HEK293 (cell line): ENCODE data around the gene LRRC23.

Source experiments
- BCL11B ChIP-seq: fragments of 450-650 bp; formaldehyde crosslinking; IDR thresholded peaks from 2 replicates; pipeline ENCODE4 v1.5.1; 2016; ENCODE audit warnings: low read depth, missing biosample characterization, missing genetic modification characterization
- EGR2 ChIP-seq: fragments of 450-650 bp; formaldehyde crosslinking; IDR thresholded peaks from 2 replicates; pipeline ENCODE4 v1.5.1; 2016; ENCODE audit warnings: low read depth, missing biosample characterization, missing genetic modification characterization
- HOXA7 ChIP-seq: sonication (generic); formaldehyde crosslinking; IDR thresholded peaks from 2 replicates; pipeline ENCODE4 v1.8.1; 2022; ENCODE audit warnings: missing genetic modification reagents, borderline replicate concordance
- MYNN ChIP-seq: fragments of 450-650 bp; formaldehyde crosslinking; IDR thresholded peaks from 2 replicates; pipeline ENCODE4 v1.5.1; 2016; ENCODE audit warnings: missing biosample characterization, missing genetic modification characterization, borderline replicate concordance
- PATZ1 ChIP-seq: fragments of 450-650 bp; formaldehyde crosslinking; IDR thresholded peaks from 2 replicates; pipeline ENCODE4 v1.5.1; 2016; ENCODE audit warnings: missing biosample characterization, missing genetic modification characterization
- PRDM2 ChIP-seq: fragments of 450-650 bp; formaldehyde crosslinking; IDR thresholded peaks from 2 replicates; pipeline ENCODE4 v1.5.1; 2016; ENCODE audit warnings: missing biosample characterization, missing genetic modification characterization, borderline replicate concordance
- REST ChIP-seq: fragments of 450-650 bp; formaldehyde crosslinking; IDR thresholded peaks from 2 replicates; pipeline ENCODE4 v1.5.1; 2016; ENCODE audit warnings: missing biosample characterization, missing genetic modification characterization
- SCRT2 ChIP-seq: fragments of 450-650 bp; formaldehyde crosslinking; IDR thresholded peaks from 2 replicates; pipeline ENCODE4 v1.5.1; 2016; ENCODE audit warnings: missing biosample characterization, missing genetic modification characterization
- SP3 ChIP-seq: fragments of 450-650 bp; formaldehyde crosslinking; IDR thresholded peaks from 2 replicates; pipeline ENCODE4 v1.5.1; 2016; ENCODE audit warnings: missing biosample characterization, missing genetic modification characterization
- ZBTB20 ChIP-seq: fragments of 450-650 bp; formaldehyde crosslinking; IDR thresholded peaks from 2 replicates; pipeline ENCODE4 v1.5.1; 2016; ENCODE audit warnings: missing biosample characterization, missing genetic modification characterization
- ZFP3 ChIP-seq: fragments of 450-650 bp; formaldehyde crosslinking; IDR thresholded peaks from 2 replicates; pipeline ENCODE4 v1.5.1; 2016; ENCODE audit warnings: low read depth, missing biosample characterization, missing genetic modification characterization
- ZFP69B ChIP-seq: fragments of 450-650 bp; formaldehyde crosslinking; IDR thresholded peaks from 2 replicates; pipeline ENCODE4 v1.5.1; 2016; ENCODE audit warnings: missing biosample characterization, missing genetic modification characterization
- ZIC2 ChIP-seq: fragments of 450-650 bp; formaldehyde crosslinking; IDR thresholded peaks from 2 replicates; pipeline ENCODE4 v1.5.1; 2016; ENCODE audit warnings: missing biosample characterization, missing genetic modification characterization
- ZNF214 ChIP-seq: fragments of 450-650 bp; formaldehyde crosslinking; IDR thresholded peaks from 2 replicates; pipeline ENCODE4 v1.5.1; 2017; ENCODE audit warnings: missing biosample characterization, mild to moderate bottlenecking, missing genetic modification characterization, borderline replicate concordance
- ZNF341 ChIP-seq: fragments of 450-650 bp; formaldehyde crosslinking; IDR thresholded peaks from 2 replicates; pipeline ENCODE4; 2016; ENCODE audit warnings: low read depth, missing biosample characterization, missing genetic modification characterization
- ZNF561 ChIP-seq: fragments of 450-650 bp; IDR thresholded peaks from 2 replicates; pipeline ENCODE4 v1.5.1; 2018; ENCODE audit warnings: missing biosample characterization, missing genetic modification characterization, borderline replicate concordance
- ZNF585B ChIP-seq: fragments of 450-650 bp; formaldehyde crosslinking; IDR thresholded peaks from 2 replicates; pipeline ENCODE4 v1.5.1; 2016; ENCODE audit warnings: missing biosample characterization, missing genetic modification characterization
- ZNF624 ChIP-seq: fragments of 450-650 bp; formaldehyde crosslinking; IDR thresholded peaks from 2 replicates; pipeline ENCODE4 v1.5.1; 2017; ENCODE audit warnings: missing biosample characterization, missing genetic modification characterization
- ZNF639 ChIP-seq: fragments of 450-650 bp; formaldehyde crosslinking; IDR thresholded peaks from 2 replicates; pipeline ENCODE4 v1.5.1; 2016; ENCODE audit warnings: missing biosample characterization, missing genetic modification characterization
- ZNF670 ChIP-seq: fragments of 450-650 bp; formaldehyde crosslinking; IDR thresholded peaks from 2 replicates; pipeline ENCODE4 v1.5.1; 2016; ENCODE audit warnings: missing biosample characterization, missing genetic modification characterization, low read depth
- ZNF707 ChIP-seq: fragments of 450-650 bp; formaldehyde crosslinking; IDR thresholded peaks from 2 replicates; pipeline ENCODE4 v1.5.1; 2016; ENCODE audit warnings: missing biosample characterization, missing genetic modification characterization
- ZNF791 ChIP-seq: fragments of 450-650 bp; formaldehyde crosslinking; IDR thresholded peaks from 2 replicates; pipeline ENCODE4 v1.5.1; 2016; ENCODE audit warnings: missing biosample characterization, missing genetic modification characterization
- TF ChIP-seq, protein P1 (sequence below): fragments of 450-650 bp; formaldehyde crosslinking; IDR thresholded peaks from 2 replicates; pipeline ENCODE4 v1.5.1; 2017; ENCODE audit warnings: missing biosample characterization, missing genetic modification characterization

Gene LRRC23

GRCh38 chr12:6961695-6962284 lies 57.2 kb downstream of the LRRC23 start (continued):
- TF ChIP-seq PRDM2, result 0 out of 2 replicates have a peak, but pooled peaks have one; percentile 2
- no peak; the same call in 1 of the 2 replicates for TF ChIP-seq ZNF624 (tag by site-specific recombination)
- no peak for TF ChIP-seq ZNF707 (tag by site-specific recombination)
- peak; percentile 11 for TF ChIP-seq SP3 (tag by site-specific recombination)
- TF ChIP-seq ZIC2 (tag by site-specific recombination), result peak; percentile 66
- TF ChIP-seq EGR2 (tag by site-specific recombination), result peak; percentile 51; the same call in 1 of the 2 replicates
- TF ChIP-seq ZNF341 (tag by site-specific recombination), result peak; percentile 47
- no peak for TF ChIP-seq ZNF791
- TF ChIP-seq, protein P1, sequence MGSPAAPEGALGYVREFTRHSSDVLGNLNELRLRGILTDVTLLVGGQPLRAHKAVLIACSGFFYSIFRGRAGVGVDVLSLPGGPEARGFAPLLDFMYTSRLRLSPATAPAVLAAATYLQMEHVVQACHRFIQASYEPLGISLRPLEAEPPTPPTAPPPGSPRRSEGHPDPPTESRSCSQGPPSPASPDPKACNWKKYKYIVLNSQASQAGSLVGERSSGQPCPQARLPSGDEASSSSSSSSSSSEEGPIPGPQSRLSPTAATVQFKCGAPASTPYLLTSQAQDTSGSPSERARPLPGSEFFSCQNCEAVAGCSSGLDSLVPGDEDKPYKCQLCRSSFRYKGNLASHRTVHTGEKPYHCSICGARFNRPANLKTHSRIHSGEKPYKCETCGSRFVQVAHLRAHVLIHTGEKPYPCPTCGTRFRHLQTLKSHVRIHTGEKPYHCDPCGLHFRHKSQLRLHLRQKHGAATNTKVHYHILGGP (tag by site-specific recombination), result no peak
- peak; percentile 92 for TF ChIP-seq ZBTB20
- no peak for TF ChIP-seq ZNF214 (tag by site-specific recombination)
- no peak for TF ChIP-seq BCL11B
- TF ChIP-seq ZNF670 (tag by site-specific recombination), result no peak
- TF ChIP-seq ZFP3 (tag by site-specific recombination), result no peak
- TF ChIP-seq ZNF639, result no peak
- TF ChIP-seq SCRT2 (tag by site-specific recombination), result no peak
- peak; percentile 85 for TF ChIP-seq PATZ1
- TF ChIP-seq REST, result no peak
- peak; percentile 96 for TF ChIP-seq ZNF561 (tag by site-specific recombination)
- no peak for TF ChIP-seq ZFP69B
- TF ChIP-seq ZNF585B (tag by site-specific recombination), result no peak
- TF ChIP-seq MYNN (tag by site-specific recombination), result no peak
- TF ChIP-seq HOXA7 (CRISPR knock-in tag), result no peak
